Measurements from ENCODE around the gene AZIN2.

The AZIN2 gene

DNA sequence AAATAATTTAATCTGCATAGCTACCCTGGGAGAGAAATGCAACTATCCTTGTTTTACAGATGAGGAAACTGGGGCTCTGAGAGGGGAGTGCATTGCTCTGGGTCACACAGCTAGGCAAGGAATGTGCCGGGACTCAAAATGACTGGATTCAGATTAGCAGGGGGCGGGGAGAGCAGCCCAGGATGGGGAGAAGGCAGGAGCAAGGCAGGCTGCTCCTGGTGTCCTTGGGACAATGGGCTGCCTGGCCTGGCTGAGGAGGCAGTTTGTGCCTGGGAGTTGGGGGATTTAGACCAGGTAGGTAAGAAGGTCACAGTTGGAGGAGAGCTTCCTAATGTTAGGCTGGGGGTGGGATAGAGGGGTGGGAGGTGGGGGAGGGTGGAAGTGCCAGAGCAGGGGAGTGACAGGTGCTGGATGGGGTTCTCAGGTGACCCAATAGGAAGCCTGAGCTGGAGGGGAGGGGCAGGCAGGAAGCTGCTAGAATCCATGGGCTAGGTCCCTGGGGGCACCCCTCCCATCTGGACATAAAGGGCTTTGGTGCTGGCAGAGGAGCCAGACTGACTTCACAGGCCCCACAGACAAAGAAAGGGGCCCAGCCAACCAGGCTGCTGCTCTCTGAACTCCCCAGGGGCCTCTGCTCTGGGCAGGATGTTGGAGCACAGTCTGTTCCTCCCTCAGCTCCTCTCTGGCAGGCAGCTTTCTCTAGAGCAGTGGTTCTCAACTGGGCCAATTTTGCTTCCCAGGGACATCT is 71.9 kb downstream of the AZIN2 start:
- DNase-seq (ENCODE audit: low spot score) = no peak

DNA sequence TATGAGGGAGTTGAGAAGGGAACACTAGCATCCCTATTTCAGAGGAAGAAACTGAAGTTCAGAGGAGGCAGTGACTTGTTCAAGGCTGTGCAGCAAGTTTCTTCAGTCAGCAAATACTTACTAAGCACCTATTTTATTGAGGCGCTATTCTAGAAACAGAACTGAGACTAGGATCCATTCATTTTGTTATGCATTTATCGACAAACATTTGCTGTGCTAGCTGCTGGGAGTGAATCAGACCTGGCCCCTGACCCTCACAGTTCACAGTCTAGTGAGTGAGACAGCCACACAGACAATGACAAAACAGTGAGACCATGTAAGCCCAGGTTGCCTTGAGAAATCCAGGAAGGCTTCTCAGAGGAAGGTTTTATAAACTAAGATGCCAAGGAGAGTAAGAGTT is 72.7 kb downstream of the AZIN2 start:
- no peak for DNase-seq (ENCODE audit: low spot score)

DNA sequence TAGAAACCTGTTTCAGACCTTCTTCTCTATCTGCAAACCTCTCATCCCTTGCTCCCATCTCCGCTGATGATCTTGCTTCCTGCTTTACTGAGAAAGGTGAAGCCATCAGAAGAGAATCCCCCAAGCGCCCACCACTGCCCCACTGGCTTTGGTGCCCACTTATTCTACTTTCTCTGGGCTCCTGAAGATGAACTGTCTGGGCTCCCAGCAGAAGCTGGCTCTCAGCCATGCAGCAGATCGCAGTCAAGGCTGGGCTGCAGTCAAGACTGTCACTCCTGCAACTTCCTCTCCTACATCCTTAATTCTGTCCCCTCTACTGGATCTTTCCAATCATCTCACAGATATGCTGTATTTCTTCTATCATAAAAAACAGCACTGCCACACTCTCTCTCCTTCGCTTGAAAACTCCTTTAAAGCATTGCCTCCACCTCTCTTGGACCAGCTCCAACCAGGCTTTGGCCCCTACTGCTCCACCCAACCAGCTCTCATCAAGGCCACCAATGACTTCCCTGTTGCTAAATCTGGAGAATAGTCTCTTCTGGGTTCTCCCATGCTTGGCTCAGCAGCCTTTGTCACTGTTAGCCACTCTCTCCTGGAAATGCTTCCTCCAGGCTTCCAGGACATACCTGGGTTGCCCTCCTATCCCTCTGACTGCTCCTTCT is 75.1 kb downstream of the AZIN2 start:
- no peak for DNase-seq (ENCODE audit: low spot score)

DNA sequence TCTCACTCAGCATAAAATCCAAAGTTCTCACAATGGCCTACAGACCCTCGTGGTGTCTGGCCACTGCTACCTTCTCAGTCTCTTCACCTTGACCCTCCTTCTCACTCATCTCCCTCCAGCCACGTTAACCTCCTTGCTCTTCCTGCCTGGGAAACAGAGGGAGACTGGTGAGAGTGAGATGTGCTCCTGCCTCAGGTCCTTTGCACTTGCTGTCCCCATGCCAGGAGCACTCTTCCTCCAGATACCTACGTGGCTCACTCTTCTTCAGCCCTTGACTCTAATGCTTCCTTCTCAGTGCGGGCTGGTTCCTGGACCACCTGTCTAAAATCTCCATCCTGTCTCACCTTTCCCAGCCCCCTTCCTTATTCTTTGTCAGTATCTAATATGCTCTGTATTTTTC is 76.2 kb downstream of the AZIN2 start:
- DNase-seq (ENCODE audit: low spot score) = no peak

DNA sequence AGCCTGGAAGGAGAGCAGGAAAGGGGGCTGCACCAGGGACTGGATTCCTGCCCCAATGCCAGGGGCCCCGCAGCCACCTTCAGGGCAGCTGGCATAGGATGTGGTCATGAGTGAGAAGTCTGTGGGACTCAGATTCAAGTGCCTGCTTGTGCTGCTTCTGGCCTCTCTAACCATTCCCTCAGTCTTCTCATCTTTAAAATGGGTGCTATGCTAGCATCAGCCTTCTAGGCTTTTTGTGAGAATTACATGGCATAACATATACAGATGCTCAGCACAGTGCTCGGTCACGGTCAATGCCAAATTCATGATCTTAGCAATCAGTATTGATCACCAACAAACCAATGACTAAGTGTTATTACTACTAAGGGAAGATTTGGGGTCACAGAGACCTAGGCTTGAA is 77.4 kb downstream of the AZIN2 start:
- no peak for DNase-seq (ENCODE audit: low spot score)

DNA sequence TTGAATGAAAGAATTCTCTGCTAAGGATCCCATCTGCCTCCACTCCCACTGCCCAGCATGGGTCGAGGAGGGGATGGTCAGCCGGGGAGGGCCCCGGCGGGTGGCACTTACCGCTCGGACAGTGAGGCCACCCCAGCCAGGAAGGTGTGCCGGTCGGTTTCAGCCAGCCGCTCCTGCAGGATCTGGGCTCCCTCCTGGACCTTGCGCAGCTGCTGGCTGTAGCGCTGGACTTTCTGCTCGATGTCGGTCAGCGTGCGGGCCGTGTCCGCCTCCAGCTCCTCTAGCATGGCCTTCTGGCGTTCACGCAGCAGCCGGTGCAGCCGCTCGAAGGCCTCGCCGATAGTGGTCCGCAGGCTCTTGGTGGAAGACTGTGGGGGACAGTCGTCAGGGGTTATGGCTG is 78.6 kb downstream of the AZIN2 start:
- DNase-seq (ENCODE audit: low spot score) = no peak

DNA sequence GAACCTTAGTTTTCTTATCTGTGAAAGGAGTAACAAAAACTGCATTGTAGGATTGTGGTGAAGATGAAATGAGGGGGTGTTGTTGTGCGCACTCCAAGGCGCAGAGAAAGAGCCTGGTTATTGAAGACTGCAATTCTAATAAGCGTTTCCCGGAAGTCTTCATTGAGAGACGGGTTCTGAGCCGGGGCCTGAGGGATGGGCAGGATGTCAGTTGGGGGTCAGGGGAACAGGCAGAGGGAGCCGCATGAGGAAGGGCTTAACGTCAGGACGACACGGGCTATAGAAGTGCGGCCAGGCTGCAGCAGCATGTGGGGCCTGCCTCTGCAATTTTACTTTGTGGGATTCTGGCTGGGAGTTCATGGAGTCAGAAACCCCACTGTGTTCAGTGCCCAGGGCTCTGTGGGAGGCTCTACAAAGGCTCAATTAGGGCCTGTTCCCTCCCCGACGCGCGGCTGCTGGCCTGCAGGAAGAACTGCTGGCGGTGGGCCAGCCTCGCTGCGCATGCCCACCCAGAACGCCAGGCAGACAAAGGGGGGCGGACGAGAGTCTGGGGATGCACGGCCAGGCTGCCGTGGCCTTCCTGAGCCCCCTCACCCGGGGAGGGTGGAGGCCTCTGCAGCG is 80.2 kb downstream of the AZIN2 start:
- DNase-seq (ENCODE audit: low spot score) = no peak

DNA sequence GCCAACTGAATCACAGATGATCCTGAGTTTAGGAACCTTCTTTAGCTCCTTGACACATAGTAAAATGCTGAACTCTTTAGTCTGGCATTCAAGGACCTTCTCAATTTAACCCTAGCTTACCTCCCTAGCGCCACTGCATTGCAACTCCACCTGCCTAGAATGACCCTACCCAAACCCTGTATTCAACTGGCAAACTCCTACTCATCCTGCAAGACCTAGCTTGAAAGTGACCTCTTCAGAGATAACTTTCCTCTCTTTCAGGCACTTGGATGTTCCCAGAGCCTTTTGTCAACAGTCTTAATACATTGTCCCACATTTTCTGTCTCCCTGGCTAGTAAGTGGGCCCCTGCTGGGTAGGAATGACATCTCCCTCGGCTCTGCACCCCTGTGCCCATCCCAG is 81.2 kb downstream of the AZIN2 start:
- no peak for DNase-seq (ENCODE audit: low spot score)

DNA sequence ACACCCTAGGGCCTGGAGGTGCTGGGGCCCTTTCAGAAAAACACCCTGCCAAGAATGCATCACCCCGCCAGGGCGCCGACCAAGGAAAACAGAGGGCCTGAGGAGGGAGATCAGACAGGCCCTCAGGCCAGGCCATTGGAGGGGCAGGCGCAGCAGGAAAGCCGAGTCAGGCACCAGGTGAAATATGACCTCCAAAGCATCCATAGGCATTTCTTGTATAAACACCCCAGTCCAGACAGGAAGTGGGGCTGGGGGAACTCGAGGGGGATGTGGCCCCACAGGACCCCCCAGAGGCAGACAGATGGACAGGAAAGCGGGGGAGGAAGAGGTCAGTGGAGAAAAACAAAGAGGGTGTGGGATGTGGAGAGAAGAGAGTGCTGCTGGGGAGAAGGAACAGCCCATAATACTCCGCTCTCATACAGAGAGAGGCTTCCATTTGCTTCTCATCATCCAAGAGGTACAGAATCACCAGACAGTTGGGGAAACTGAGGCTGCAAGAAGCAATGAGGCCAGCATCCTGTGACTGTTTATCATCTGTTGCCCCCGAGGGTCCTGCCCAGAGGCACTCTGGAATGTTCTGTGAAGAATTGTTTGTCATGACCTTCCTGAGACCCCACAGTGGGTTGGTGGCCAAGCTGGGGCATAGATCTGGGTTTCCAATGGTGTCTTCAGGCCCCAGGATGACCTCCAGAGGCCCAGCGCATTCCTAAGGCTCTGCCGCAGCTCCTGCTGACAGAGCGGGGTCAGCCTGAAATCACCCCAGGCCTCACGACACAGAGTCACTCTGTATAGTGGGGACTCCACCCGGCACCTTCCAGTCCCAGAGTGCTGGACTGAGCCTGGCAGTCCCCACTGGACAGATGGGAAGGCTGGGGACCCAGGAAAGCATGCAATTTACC is 82.9 kb downstream of the AZIN2 start:
- DNase-seq (ENCODE audit: low spot score) = no peak

DNA sequence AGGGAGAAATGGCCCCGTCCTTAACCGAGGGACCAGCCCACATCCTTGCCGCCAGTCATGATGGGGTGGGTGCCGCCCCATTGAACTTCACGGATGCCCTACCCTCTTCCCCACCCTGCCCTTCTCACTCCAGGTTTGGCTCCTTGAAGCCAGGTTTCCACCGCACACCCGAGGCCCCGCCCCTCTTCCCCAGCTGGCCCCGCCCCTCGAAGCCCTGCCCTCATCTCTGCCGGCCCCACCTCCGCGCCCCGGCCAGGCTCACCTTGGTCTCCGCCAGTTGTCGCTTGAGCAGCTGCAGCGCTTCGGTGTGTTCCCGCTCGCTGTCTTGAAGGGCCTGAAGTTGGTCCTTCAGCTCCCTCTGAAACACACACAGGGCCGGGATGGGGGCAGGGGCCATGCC is 84.3 kb downstream of the AZIN2 start:
- no peak for DNase-seq (ENCODE audit: low spot score)

DNA sequence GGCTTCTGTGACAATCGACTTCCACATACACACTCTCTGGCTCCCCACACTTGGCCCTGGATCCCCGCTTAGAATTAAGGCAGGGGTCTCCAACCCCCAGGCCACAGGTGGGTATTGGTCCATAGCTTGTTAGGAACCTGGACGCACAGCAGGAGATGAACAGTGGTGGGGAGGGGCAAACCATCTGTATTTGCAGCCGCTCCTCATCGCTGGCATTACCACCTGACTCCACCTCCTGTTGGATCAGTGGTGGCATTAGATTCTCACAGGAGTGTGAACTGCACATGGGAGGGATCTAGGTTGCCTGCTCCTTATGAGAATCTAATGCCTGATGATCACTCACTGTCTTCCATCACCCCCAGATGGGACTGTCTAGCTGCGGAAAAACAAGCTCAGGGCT is 84.9 kb downstream of the AZIN2 start:
- DNase-seq (ENCODE audit: low spot score) = no peak

DNA sequence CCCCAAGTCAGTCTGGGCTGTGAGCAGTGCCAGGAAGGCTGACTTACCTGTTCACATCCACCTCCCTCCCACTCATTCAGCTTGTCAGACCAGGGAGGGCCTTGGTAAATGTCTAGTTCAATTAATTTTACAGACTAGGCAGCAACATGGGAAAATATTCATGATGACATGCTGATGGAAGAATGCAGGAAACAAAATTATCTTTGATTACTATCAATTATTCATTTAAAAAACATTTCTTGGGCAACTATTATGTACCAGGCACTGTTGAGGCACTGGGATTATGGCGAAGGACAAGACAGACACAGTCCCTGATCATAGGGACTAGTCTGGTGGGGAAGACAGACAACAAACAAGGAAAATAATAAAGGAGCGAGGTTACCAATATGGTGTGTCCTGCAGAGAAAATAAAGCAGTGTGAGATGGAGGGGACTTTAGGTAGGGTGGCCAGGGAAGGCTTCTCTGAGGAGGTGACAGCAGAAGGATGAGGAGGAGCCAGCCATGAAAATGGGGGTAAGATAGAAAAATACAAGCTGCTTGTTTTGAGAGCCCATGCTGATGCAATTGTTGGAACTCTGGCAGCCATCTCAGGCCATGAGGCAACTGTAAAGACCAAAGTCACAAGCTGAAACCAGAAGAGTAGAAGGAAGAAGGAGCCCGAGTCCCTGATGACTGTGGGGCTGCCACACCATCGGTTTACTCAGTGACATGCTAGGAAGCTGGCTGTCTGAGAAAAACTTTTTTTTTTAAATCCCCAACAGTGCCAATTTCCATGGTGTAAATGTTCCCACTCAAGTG is 86.9 kb downstream of the AZIN2 start:
- no peak for DNase-seq (ENCODE audit: low spot score)

DNA sequence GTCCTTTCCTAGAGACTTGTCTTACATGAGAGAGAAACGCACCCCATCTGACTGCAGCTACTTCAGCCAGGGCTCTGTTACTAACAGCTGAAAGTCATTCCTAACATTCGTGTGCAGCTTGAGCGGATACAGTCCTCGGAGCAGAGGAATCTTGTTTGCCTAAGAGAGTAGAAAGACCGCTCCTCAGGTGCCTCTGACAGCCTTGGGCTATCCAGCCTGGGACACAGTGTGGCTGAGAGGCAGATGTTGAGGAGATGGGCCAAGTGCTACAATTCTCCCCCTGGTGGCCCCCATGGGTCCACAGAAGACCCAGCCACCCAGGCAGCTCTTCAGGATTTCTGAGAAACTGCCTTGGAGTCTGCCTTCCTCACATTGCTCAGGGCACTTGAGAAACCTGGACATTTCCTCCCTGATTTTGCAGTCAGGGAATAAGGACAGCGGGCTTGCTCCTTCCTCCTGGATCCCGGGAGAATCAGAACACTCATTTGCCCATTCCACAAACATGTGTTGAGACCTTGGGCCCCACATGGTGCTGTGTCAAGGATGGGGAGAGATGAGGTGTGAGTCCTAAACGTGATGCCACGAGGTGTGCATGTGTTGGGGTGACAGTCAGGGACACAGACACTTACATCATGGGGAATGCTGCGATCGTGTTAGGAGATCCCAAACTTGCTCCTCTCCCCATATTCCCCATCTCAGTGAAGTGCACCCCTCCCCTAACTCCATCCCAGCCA is 87.8 kb downstream of the AZIN2 start:
- no peak for DNase-seq (ENCODE audit: low spot score)

DNA sequence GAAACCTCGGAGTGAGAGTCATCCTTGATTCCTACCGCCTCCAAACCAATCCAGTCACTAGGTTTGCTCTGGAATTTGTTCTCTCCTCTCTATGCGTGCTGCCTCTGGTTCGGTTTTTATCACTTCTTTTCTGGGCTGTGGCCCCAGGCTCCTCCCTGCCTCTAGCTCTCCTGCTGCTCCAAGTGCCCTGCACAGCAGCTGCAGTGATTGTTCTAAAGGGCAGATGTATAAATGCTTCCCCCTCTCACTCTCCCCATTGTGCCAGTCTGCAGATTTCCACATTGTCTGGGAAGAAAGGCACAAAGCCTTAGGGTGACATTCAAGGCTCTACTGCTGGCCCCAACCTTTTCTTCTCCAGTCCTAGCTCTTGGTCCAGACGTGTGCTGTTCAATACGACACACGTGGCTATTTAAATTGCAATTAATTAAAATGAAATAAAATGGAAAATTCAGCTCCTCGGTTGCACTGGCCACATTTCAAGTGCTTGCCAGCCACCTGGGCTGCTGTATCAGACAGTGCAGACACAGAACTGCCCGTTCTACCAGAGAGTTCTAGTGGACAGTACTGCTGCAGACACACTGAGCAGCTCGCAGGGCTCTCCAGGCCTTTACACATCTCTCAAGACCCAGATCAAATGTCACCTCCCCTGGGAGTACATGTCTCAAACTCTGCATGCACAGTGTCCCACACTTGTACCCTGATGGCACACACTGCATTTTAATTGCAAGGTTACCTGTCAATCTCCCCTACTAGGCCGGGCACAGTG is 88.5 kb downstream of the AZIN2 start:
- no peak for DNase-seq (ENCODE audit: low spot score)

Measured in hematopoietic multipotent progenitor cell treated with erythropoietin and hydrocortisone succinate and interleukin-3 and kit ligand, for 15 days (in vitro differentiated cells).